Left lobe of liver (tissue), 2 donors: ENCODE results near the gene PHKG2. TPM values are rescaled to one million over a fixed set of nuclear protein-coding genes. Genes with fewer than 3 reads are reported as not detected.

ENCODE experiments used
- ATAC-seq: fragments of 200-7000 bp; cut with Tn5 transposase; one replicate; pipeline ENCODE4 v1.9.1; 2020; ENCODE audit warnings: mild to moderate bottlenecking, moderate library complexity
- DNase-seq: peaks from one replicate; pipeline ENCODE4 v3.0.0-alpha.2; 2020; ENCODE audit warnings: low spot score
- total RNA-seq: library from RNA; stranded (reverse); gene quantifications from one replicate; pipeline ENCODE4 v1.2.1, GENCODE V29; 2021
- donor health status: DM: no; HTN: no; CAD: no; lungs with moderate emphysema.
- donor health status: DM: no; HTN: yes; CAD: no.

Gene PHKG2
- total RNA-seq, 1 donor from 2014 or later, result 23.0 TPM

DNA sequence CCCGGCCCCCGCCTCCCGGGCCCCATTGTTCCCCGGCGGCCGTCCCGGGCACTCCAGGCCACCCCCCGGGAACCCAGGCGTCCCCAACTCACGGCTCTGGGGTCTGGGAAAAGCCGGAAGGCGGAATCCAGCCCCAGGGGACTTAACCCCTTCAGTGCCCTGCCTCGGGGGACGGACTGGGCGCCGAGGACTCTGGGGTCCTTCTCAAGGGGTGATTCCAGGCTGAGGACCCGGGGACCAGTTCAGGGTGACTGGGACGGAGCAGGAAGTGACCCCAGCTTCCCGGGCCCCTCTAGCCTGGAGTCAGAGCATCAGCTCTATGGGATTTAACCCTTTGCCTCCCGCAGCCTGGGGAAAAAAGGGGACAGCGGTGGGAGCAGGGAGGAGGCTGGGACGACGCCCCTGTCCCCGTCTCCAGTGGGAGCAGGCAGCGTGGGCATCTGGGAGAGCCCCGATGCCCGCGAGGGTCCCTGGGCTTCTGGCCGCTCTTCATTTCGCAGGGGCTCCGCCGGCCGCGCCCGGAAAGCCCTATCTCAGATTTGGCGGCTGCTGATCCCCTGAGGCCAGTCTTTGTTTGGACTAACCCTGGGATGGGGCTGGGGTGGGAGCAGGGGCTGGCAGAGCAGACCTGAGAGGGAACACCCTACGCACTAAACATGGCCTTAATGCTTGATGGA, 38.8 kb downstream of the PHKG2 start, which contains the start of gene ZNF629:
Gene ZNF629 (minus strand): TSS at position 270 of the 677 bp plus-strand sequence. CDS start 2,723 bp downstream, outside the sequence.
- DNase-seq, result peak; percentile 67
- peak; percentile 89 for ATAC-seq

DNA sequence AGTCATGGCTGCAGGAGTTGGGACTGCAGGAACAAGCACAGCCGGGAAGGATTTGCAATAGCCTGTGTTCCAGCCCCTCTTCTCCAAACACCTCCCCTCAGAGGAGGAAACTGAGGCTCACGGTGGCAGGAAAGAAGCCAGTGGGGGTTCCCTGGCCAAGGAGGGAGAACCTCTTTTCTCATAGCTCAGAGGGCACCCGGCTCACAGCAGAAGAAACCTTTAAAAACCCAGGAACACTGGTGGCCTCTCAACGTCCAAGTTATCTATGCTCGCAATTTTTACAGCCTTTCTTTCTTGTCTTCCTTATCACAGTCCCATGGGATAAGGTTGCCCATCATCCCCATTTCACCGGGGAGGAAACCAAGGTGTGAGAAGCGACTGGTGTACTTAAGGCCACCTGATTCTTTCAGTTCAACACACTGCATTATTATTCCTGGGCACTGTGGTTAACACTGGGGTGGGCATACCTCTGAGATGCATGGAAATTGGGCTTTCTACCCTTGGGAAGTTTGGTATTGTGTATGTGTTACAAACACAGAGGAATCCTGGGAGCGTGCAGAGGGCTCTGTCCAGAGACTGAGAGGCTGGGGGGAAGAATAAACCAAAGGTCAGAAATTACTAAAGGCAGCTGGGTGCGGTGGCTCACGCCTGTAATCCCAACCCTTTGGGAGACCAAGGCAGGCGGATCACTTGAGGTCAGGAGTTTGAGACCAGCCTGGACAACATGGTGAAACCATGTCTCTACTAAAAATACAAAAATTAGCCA, 39.6 kb downstream of the PHKG2 start:
- DNase-seq (no peak), ATAC-seq (no peak)

DNA sequence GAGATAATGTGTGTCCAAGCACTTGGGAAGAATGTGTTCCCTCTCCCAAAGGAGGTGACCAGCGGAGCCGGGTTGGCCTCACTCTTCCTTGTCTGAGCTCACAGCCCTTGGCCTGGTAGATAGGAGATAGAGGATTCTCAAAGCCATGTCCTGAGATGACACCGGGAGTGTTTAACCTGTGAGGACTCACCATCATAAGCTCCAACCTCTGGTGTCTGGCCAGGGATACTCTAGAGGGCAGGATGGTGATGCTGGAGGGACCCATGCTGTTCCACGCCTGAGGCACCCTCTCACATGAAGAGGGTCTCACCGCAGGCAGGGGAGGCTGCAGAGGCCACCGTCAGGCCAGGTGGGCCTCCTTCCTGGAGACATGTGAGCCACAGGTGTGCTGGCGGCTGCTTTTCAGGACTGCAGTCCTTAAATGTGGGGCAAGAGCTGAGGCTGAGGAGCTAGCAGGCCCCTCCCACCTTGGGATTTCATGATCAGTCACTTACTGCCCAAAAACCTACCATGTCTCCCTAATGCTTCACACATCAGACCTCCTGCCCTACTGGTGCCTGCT, 45.4 kb downstream of the PHKG2 start:
- ATAC-seq (no peak), DNase-seq (no peak)

DNA sequence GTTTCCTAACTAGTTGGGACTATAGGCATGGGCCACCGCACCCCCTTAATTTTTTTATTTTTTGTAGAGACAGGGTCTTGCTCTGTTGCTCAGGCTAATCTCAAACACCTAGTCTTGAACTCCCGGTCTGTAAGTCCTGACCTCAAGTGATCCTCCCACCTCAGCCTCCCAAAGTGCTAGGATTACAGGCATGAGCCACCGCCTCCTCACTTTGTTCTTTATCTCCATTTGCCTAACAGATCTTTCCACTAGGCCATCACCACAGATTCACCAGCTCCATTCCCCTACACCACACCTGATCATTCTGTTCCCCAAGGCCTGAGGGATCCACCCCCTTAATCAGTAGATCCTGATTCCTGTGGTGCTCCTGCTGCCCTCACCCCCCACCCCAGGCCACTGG, 46.4 kb downstream of the PHKG2 start:
- DNase-seq (no peak), ATAC-seq (no peak)

DNA sequence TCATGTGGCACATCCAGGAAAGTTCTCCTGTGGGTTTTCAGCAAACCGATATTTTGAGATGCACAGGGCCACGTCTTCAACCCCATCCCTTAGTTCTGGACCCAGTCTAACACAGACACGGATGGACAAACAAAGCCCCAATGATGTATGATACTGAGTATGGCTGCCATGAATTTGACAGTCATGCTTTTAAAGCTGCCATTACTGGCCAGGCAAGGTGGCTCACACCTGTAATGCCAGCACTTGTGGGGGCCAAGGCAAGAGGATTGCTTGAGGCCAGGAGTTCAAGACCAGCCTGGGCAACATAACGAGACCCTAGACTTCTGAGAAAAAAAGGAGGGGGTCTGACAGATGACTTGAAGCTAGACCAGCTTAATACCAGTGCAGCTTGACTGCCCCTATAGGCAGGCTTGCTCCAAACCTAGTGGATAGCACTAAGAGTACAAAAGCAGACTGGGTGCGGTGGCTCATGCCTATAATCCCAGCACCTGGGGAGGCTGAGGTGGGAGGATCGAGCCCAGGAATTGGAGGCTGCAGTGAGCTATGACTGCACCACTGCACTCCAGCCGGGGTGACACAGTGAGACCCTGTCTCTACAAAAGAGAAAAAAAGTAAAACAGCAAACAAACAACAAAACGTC, 49.6 kb downstream of the PHKG2 start:
- DNase-seq (no peak), ATAC-seq (no peak)

Other genes starting within 250 kb of the PHKG2 start
- gene ZNF768, start 221.9 kb upstream of the PHKG2 start, total RNA-seq, result 21.7 TPM
- 7.1 TPM for gene ZNF747, start 213.6 kb upstream of the PHKG2 start, total RNA-seq
- gene ZNF764, start 190.1 kb upstream of the PHKG2 start, total RNA-seq, result 6.3 TPM
- gene ZNF688, start 176.7 kb upstream of the PHKG2 start, total RNA-seq, result 8.8 TPM
- gene ZNF785, start 162.7 kb upstream of the PHKG2 start, total RNA-seq, result 11.8 TPM
- 4.9 TPM for gene ZNF689, start 138.0 kb upstream of the PHKG2 start, total RNA-seq
- gene PRR14, start 97.5 kb upstream of the PHKG2 start, total RNA-seq, result 24.2 TPM
- 22.7 TPM for gene FBRS, start 90.0 kb upstream of the PHKG2 start, total RNA-seq
- 27.7 TPM for gene SRCAP, start 49.3 kb upstream of the PHKG2 start, total RNA-seq
- gene CFAP119, start 13.6 kb downstream of the PHKG2 start, total RNA-seq, result 0.40 TPM
- 35.7 TPM for gene RNF40, start 13.9 kb downstream of the PHKG2 start, total RNA-seq
- gene ZNF629, start 38.8 kb downstream of the PHKG2 start, total RNA-seq, result 4.6 TPM
- gene BCL7C, start 145.7 kb downstream of the PHKG2 start, total RNA-seq, result 6.2 TPM
- 0.58 TPM for gene CTF1, start 148.2 kb downstream of the PHKG2 start, total RNA-seq
- 3.6 TPM for gene FBXL19, start 175.1 kb downstream of the PHKG2 start, total RNA-seq
- 51.3 TPM for gene ORAI3, start 200.6 kb downstream of the PHKG2 start, total RNA-seq
- 8.2 TPM for gene SETD1A, start 209.3 kb downstream of the PHKG2 start, total RNA-seq
- 71.5 TPM for gene HSD3B7, start 236.8 kb downstream of the PHKG2 start, total RNA-seq